Stimulated activated naive B cell treated with anti-CD40 and anti-IgM and Interleukin-4, amounts not matched to agents 10 μg/mL and 1 μg/mL and 100 μg/mL, for 72 hours (primary cell): ENCODE data around the gene NCKAP1.
"Not testable (repeated sequence)": the region's sequence is repeated elsewhere in the genome, so short reads cannot be mapped to it uniquely, and the experiment has no call there.

Experiments used
- ATAC-seq, 2 donors: fragments of 150-1000 bp; cut with Tn5 transposase; replicated peaks; 2 replicates each; pipeline ENCODE4 v1.10.0; 2021; ENCODE audit warnings: moderate library complexity in 1 of 2
- DNase-seq: peaks from one replicate; pipeline ENCODE4 v3.0.0; 2021
- H3K27ac Mint-ChIP-seq: one replicate; pipeline ENCODE4 v1.8.0; 2022; ENCODE audit warnings: mild to moderate bottlenecking, mixed read lengths
- H3K27me3 Mint-ChIP-seq, 2 donors: one replicate each; pipeline ENCODE4 v1.8.0; 2022; ENCODE audit warnings: mixed read lengths in 2 of 2
- H3K36me3 Mint-ChIP-seq, 2 donors: one replicate each; pipeline ENCODE4 v1.8.0; 2022; ENCODE audit warnings: mixed read lengths in 2 of 2, mild to moderate bottlenecking in 1 of 2
- H3K4me1 Mint-ChIP-seq, 2 donors: one replicate each; pipeline ENCODE4 v1.8.0; 2022; ENCODE audit warnings: mixed read lengths in 2 of 2, mild to moderate bottlenecking in 1 of 2
- H3K4me3 Mint-ChIP-seq, 2 donors: one replicate each; pipeline ENCODE4 v1.8.0; 2022; ENCODE audit warnings: mild to moderate bottlenecking in 2 of 2, mixed read lengths in 2 of 2, moderate library complexity in 1 of 2
- H3K9me3 Mint-ChIP-seq, 2 donors: one replicate each; pipeline ENCODE4 v1.8.0; 2022; ENCODE audit warnings: mixed read lengths in 2 of 2, mild to moderate bottlenecking in 1 of 2

The NCKAP1 gene

DNA sequence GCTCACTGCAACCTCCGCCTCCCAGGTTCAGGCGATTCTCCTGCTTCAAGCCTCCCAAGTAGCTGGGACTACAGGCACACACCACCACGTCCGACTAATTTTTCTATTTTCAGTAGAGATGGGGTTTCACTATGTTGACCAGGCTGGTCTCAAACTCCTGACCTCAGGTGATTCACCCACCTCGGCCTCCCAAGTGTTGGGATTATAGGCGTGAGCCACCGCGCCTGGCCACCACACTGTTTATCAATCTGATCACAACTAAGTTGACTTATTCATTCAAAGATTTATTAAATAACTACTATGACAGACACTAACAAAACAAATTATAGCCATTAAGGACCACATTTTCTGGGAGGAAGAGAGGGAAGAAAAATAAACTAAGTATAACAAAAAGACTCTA lies 71.9 kb downstream of the NCKAP1 start:
- not testable (repeated sequence) for H3K36me3 Mint-ChIP-seq, H3K4me3 Mint-ChIP-seq, ATAC-seq, H3K27ac Mint-ChIP-seq, DNase-seq, H3K9me3 Mint-ChIP-seq, H3K4me1 Mint-ChIP-seq
- H3K27me3 Mint-ChIP-seq, result peaks cover 17 to 23% of the 10 kb centered on the region in 2 donors

- Mint-ChIP-seq H3K27me3 (peaks cover 3 to 11% of the 10 kb centered on the region in 2 donors), H3K9me3 (peaks cover 0 to 2% of the 10 kb centered on the region in 2 donors), H3K36me3 (no peaks in the 10 kb centered on the region), H3K27ac (no peak overlapping the region), H3K4me1 (no peaks in the 10 kb centered on the region), H3K4me3 (no peak overlapping the region)
- DNase-seq (no peak), ATAC-seq (no peak)
These were observed 75.6 kb downstream of the NCKAP1 start for GRCh38 chr2:182962641-182963040.

- not testable (repeated sequence) for ATAC-seq, H3K9me3 Mint-ChIP-seq, H3K4me3 Mint-ChIP-seq, H3K4me1 Mint-ChIP-seq, H3K27ac Mint-ChIP-seq, H3K36me3 Mint-ChIP-seq, DNase-seq
- peaks cover 6 to 11% of the 10 kb centered on the region in 2 donors for H3K27me3 Mint-ChIP-seq
These were observed 77.4 kb downstream of the NCKAP1 start for GRCh38 chr2:182960869-182961268.

DNA sequence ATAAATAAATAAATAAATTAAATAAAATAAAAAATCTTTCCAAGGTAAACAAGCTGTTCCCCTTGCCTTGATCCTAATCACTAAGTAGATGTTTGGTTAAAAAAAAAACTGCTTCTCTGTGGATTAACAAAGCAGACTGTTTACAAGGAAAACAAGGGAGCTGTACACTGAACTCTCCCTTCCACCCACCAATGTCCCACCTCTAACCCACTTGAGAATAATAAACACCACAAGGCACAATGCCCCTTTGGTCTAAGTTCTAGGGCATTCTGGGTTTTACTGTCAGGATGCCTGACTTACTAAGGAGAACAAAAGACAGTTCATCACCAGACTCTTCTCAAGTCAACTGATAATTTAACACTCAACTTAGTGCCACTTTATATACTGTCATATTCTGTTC lies 83.5 kb downstream of the NCKAP1 start:
- Mint-ChIP-seq H3K27ac (no peak overlapping the region), H3K4me3 (no peak overlapping the region), H3K4me1 (no peaks in the 10 kb centered on the region), H3K9me3 (no peaks in the 10 kb centered on the region), H3K27me3 (peaks cover 0 to 6% of the 10 kb centered on the region in 2 donors), H3K36me3 (no peaks in the 10 kb centered on the region)
- DNase-seq (no peak), ATAC-seq (no peak)

- Mint-ChIP-seq H3K27me3 (peaks cover 0 to 6% of the 10 kb centered on the region in 2 donors), H3K9me3 (no peaks in the 10 kb centered on the region), H3K27ac (no peak overlapping the region), H3K4me3 (no peak overlapping the region), H3K4me1 (no peaks in the 10 kb centered on the region), H3K36me3 (no peaks in the 10 kb centered on the region)
- ATAC-seq (no peak), DNase-seq (no peak)
These were observed 85.4 kb downstream of the NCKAP1 start for GRCh38 chr2:182952741-182953450.

GRCh38 chr2:182951948-182952663 lies 86.2 kb downstream of the NCKAP1 start:
- Mint-ChIP-seq H3K27ac (no peak overlapping the region), H3K9me3 (no peaks in the 10 kb centered on the region), H3K27me3 (no peaks in the 10 kb centered on the region), H3K4me3 (no peak overlapping the region), H3K36me3 (no peaks in the 10 kb centered on the region), H3K4me1 (no peaks in the 10 kb centered on the region)
- DNase-seq (no peak), ATAC-seq (no peak)

- Mint-ChIP-seq H3K4me3 (no peak overlapping the region), H3K4me1 (no peaks in the 10 kb centered on the region), H3K27me3 (no peaks in the 10 kb centered on the region), H3K27ac (no peak overlapping the region), H3K9me3 (no peaks in the 10 kb centered on the region), H3K36me3 (no peaks in the 10 kb centered on the region)
- ATAC-seq (no peak), DNase-seq (no peak)
These were observed 87.7 kb downstream of the NCKAP1 start for GRCh38 chr2:182950546-182950945.

- H3K36me3 Mint-ChIP-seq, result no peaks in the 10 kb centered on the region
- ATAC-seq, result no peak
- H3K4me3 Mint-ChIP-seq, result no peak overlapping the region
- H3K27ac Mint-ChIP-seq, result no peak overlapping the region
- no peaks in the 10 kb centered on the region for H3K9me3 Mint-ChIP-seq
- H3K27me3 Mint-ChIP-seq, result peaks cover 0 to 7% of the 10 kb centered on the region in 2 donors
- no peak for DNase-seq
- H3K4me1 Mint-ChIP-seq, result no peaks in the 10 kb centered on the region
These were observed 88.6 kb downstream of the NCKAP1 start for GRCh38 chr2:182949572-182950189.

DNA sequence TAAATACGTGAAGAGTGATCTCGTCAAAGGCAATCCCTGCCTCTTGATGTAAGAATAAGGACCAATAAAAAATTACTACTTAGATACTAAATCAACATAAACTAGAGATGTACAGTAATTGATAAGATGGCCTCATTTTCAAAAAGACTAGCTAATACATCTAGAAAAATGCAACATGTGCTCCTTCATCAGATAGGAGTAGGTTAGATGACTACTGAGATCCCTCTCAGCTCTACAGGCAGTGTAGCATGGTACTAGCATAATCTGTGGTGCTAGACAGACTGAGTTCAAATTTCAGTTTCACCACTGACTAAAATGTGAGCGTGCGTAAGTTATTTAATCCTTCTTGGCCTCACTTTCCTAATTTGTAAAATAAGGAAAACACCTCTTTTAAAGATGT lies 89.2 kb downstream of the NCKAP1 start:
- H3K36me3 Mint-ChIP-seq, result no peaks in the 10 kb centered on the region
- DNase-seq (no peak), ATAC-seq (no peak)
- no peaks in the 10 kb centered on the region for H3K4me1 Mint-ChIP-seq
- H3K4me3 Mint-ChIP-seq, result no peak overlapping the region
- H3K27me3 Mint-ChIP-seq, result peaks cover 0 to 8% of the 10 kb centered on the region in 2 donors
- no peak overlapping the region for H3K27ac Mint-ChIP-seq
- no peaks in the 10 kb centered on the region for H3K9me3 Mint-ChIP-seq

DNA sequence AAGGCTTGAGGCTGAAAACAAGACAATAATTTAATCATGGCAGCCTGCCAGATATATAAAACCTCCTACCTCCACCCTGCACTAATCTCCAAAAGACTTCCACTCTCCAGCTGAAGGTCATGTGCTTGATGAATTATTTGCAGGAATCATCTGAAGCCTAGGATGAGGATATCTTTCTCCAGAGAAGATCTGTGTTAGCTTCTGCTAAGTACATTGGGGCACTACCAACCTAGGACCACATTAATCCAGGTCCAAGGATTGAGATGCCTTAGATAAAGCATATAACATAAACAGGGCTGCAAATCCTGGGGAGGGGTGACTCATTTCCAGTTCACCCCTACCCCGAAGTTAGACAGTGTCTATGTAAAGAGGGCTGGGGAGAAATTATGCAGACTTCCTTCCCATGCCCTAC lies 91.3 kb downstream of the NCKAP1 start:
- Mint-ChIP-seq H3K9me3 (no peaks in the 10 kb centered on the region), H3K4me3 (no peak overlapping the region), H3K27ac (no peak overlapping the region), H3K4me1 (no peaks in the 10 kb centered on the region), H3K27me3 (peaks cover 0 to 13% of the 10 kb centered on the region in 2 donors), H3K36me3 (no peaks in the 10 kb centered on the region)
- DNase-seq, result no peak
- no peak for ATAC-seq

- H3K4me1 Mint-ChIP-seq, result no peaks in the 10 kb centered on the region
- no peaks in the 10 kb centered on the region for H3K36me3 Mint-ChIP-seq
- H3K27ac Mint-ChIP-seq, result no peak overlapping the region
- DNase-seq, result no peak
- peaks cover 0 to 13% of the 10 kb centered on the region in 2 donors for H3K27me3 Mint-ChIP-seq
- no peak for ATAC-seq
- no peak overlapping the region for H3K4me3 Mint-ChIP-seq
- no peaks in the 10 kb centered on the region for H3K9me3 Mint-ChIP-seq
These were observed 94.9 kb downstream of the NCKAP1 start for GRCh38 chr2:182943339-182943738.

DNA sequence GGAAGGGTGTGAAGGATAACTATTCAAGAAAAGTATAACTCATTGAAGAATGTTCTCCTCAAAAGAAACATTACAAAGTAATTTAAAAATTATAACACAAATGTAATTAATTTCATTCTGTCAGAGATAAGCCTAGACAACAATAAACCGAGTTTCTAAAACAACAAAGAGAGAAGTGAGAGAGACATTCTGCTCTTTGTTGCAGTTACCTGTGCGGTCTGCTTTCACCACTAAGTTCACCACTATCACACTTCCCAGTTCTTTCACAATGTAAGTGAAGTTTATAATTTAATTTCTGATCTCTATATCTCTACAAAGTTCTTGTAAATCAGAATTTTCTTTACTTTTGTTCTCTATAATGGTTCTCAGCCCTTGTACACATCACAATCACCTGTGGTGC lies 95.5 kb downstream of the NCKAP1 start:
- ATAC-seq, result no peak
- no peak for DNase-seq
- H3K4me3 Mint-ChIP-seq, result no peak overlapping the region
- no peaks in the 10 kb centered on the region for H3K9me3 Mint-ChIP-seq
- H3K36me3 Mint-ChIP-seq, result no peaks in the 10 kb centered on the region
- H3K27me3 Mint-ChIP-seq, result peaks cover 0 to 13% of the 10 kb centered on the region in 2 donors
- H3K27ac Mint-ChIP-seq, result no peak overlapping the region
- H3K4me1 Mint-ChIP-seq, result no peaks in the 10 kb centered on the region

DNA sequence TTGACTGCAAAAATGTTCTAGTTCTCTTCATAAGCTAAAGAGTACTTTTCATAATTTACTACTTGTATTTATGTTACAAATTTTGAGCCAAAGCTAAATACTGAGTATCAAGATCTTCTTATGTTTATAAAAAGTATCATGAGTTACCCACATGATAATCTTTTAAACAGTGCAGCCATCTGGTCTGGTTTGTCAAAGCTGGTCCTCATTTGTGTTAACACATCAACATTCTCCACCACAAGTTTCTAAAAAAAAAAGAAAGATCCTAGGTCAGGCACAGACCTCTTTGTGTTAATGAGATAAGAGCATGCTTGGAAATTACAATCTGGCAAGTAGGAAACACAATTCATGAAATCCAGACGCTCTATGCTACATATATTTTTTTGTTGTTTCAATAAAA lies 96.3 kb downstream of the NCKAP1 start:
- DNase-seq (no peak), ATAC-seq (no peak)
- Mint-ChIP-seq H3K9me3 (no peaks in the 10 kb centered on the region), H3K27ac (no peak overlapping the region), H3K27me3 (peaks cover 0 to 13% of the 10 kb centered on the region in 2 donors), H3K4me3 (no peak overlapping the region), H3K36me3 (no peaks in the 10 kb centered on the region), H3K4me1 (no peaks in the 10 kb centered on the region)

DNA sequence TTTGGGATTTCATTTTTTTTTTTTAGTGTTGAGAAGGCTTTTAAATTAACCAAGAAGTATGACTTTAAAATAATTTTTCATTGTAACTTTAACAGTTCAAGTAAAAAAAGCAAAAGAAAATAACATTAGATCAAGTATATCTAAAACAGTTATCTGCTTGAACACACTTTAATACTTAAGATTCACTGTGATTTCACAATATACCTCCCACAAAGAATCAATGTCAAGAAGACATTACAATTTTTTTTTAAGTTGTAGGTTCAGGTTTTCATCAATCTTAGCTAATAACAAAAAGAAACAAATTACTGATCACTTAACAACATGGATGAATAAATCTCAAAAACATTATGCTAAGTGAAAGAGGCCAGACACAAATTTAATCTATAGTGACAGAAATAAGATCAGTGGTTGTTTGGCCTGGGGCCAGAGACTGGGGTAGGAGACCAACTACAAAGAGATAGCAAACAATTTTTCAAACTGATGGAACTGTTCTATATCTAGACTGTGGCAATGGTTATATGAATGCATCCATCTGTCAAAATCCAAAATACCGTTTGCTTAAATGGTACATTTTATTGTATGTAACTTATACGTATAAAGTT lies 97.0 kb downstream of the NCKAP1 start:
- peaks cover 0 to 13% of the 10 kb centered on the region in 2 donors for H3K27me3 Mint-ChIP-seq
- DNase-seq (no peak), ATAC-seq (no peak)
- H3K4me3 Mint-ChIP-seq, result no peak overlapping the region
- H3K9me3 Mint-ChIP-seq, result no peaks in the 10 kb centered on the region
- no peak overlapping the region for H3K27ac Mint-ChIP-seq
- no peaks in the 10 kb centered on the region for H3K4me1 Mint-ChIP-seq
- no peaks in the 10 kb centered on the region for H3K36me3 Mint-ChIP-seq
